HK-2 (cell line): ENCODE measurements around the gene ATXN1L.
"Not testable (repeated sequence)": the region's sequence is repeated elsewhere in the genome, so short reads cannot be mapped to it uniquely, and the experiment has no call there.

Experiments
- DNase-seq: peaks from one replicate; pipeline ENCODE4 v3.0.0-alpha.2; 2018; ENCODE audit not compliant: unreplicated experiment

ATXN1L gene

DNA sequence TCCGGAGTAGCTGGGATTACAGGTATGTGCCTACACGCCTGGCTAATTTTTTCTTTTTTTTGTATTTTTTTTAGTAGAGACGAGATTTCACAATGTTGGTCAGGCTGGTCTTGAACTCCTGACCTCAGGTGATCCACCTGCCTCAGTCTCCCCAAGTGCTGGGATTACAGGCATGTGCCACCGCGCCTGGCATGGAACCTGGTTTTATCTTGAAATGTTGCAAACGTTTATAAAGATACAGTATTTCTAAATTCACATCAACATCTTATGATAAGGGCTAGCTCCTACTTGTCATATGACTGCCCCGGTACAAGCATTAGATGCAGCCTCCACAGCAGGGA, 48.1 kb downstream of the ATXN1L start:
- no peak for DNase-seq

GRCh38 chr16:71894229-71894920, 48.6 kb downstream of the ATXN1L start:
- DNase-seq, result peak; percentile 49

GRCh38 chr16:71894921-71895678, 49.3 kb downstream of the ATXN1L start, which contains the start of gene IST1:
Gene IST1, plus strand, starts transcription at chr16:71895531. Its CDS starts 20,110 bp downstream, at chr16:71915641.
- peak; percentile 99 for DNase-seq

- peak; percentile 59 for DNase-seq
These were observed 50.0 kb downstream of the ATXN1L start for GRCh38 chr16:71895679-71896365.

DNA sequence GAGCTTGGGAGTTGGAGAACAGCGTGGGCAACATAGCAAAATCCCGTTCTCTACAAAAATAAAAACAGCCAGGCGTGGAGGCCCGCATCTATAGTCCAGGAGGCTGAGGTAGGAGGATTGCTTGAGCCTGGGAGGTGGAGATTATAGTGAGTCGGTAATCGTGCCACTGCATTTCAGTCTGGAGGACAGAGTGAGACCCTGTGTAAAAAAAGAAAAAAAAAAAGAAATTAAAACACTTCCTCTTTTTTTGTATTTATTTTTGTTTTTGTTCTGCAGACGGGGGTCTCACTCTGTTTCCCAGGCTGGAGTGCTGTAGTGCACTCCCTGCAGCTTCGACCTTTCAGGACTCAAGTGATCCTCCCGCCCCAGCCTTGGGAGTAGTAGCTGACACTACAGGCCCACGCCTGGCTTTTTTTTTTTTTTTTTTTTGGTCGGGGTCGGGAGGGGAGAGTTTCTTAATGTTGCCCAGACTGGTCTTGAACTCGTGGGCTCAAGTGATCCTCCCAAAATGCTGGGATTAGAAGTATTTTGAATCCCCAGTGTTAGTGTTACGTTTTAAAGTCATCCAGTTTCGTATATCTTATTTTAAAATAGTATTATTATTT, 51.1 kb downstream of the ATXN1L start:
- DNase-seq, result no peak

DNA sequence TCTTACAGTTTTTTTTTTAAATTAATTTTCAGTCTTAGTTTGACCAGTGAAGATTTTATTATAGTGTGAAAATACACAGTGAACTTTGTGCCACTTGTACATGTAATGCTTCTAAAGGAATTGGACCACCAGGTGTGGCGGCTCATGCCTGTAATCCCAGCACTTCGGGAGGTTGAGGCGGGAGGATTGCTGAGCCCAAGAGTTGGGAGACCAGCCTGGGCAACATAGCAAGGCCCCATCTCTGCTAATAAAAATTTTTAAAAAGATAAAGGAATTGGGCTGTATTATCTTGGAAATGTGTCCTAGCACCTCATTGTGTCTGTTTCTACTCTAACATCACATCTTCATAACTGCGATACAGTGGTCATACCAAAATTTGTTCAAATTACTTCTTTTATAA, 53.4 kb downstream of the ATXN1L start:
- no peak for DNase-seq

- DNase-seq, result no peak
These were observed 57.0 kb downstream of the ATXN1L start for GRCh38 chr16:71902656-71903365.

DNA sequence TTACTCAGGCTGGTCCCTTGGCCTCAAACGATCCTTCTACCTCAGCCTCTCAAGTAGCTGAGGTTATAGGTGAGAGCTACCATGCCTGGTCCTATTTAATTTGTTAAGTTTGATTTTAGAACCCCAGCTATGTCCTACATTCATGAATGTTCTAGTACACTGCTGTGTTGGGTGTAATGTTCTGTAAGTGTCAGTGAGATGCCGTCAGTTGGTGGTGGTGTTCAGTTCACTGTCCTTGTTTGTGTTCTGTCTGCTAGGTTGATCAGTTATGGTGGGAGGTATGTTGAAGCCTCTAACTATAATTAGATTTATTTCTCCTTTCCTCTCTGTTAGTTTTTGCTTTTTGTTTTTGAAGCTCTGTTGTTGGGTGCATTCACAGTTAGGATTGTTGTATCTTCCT, 57.8 kb downstream of the ATXN1L start:
- DNase-seq, result no peak

DNA sequence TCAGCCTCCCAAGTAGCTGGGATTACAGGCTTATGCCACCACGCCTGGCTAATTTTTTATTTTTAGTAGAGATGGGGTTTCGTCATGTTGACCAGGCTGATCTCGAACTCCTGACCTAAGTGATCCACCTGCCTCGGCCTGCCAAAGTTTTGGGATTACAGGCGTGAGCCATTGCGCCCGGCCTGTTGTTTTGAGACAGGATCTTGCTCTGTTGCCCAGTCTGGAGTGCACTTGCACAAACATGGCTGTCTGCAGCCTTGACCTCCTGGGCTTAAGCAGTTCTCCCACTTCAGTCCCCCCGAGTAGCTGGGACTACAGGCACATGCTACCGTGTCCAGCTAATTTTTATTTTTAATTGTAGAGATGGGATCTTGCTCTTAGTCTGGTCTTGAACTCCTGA, 58.5 kb downstream of the ATXN1L start:
- DNase-seq, result no peak

DNA sequence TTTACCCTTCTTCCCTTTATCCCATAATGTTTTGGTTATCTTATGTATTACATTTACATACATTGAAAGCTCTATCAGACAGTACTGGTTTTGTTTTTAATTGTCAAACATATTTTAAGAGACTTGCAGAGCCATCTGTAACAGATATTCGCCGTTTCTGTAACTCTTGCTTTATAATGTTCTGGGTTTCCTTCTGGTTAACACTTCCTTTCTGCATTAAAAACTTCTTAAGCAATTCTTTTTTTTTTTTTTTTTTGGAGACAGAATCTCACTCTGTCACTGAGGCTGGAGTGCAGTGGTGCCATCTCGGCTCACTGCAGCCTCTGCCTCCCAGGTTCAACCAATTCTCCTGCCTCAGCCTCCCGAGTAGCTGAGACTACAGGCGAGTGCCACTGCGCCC, 60.0 kb downstream of the ATXN1L start:
- DNase-seq, result not testable (repeated sequence)
